GM19238 (cell line): Measurements from ENCODE around the gene FOXO3.

ENCODE experiments used
- DNase-seq: peaks from one replicate; pipeline ENCODE4 v3.0.0; 2011; ENCODE audit warnings: low spot score; ENCODE audit not compliant: insufficient read length

FOXO3 gene

DNA sequence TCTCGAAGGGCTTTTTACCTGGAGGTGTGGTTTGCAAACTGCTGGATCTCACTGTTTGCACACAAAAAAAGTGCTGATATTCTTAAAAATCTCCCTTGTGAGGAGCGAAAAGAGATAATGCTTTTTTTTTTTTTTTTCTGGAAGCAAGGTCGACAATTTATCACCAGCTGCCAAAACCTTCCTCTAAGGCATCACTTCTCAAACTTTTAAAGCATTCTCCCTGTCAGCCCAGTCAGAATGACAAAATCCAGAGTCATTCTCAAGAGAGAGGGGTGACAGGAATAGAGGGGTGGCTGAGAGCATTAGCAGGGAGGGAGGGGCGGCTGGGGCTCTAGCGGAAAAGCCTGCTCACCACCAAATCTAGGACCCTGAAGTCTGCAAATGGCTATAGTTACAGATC lies 150.4 kb downstream of the FOXO3 start:
- DNase-seq = no peak

- DNase-seq = no peak
These were observed 151.1 kb downstream of the FOXO3 start for GRCh38 chr6:108711826-108712225.

GRCh38 chr6:108712946-108713345 lies 152.2 kb downstream of the FOXO3 start:
- no peak for DNase-seq

DNA sequence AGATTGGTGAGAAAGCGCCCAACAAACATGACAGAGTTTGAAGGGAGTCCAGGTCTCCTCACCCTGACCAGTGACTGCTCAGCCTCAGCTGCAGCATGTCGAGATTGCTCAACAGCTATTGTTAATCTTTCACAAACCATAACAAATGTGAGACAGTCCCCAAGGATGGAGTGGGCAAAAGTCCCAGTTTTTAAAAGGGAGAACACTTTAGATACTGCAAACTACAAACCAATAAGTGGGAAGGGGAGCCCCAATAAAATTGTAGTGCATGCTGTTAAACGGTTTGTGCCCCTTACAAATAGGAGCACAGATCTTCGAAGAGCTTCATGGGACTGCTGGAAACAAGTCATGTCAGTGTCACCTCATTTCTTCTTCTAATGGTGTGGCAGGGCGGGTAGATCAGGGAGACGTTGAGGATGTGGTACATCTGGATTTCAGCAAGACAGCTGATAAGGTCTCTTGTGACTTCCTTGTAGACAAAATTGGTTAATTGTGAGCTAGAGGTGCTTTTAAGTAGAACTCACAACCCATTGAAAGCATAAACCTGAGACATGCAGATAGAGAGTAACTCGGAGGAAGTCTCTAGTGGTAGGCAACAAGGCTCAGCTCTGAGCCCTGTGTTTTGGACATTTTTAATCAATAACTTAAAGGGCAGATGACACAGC lies 153.5 kb downstream of the FOXO3 start:
- no peak for DNase-seq

GRCh38 chr6:108714766-108715414 lies 154.2 kb downstream of the FOXO3 start:
- no peak for DNase-seq

- no peak for DNase-seq
These were observed 155.1 kb downstream of the FOXO3 start for GRCh38 chr6:108715832-108716231.

DNA sequence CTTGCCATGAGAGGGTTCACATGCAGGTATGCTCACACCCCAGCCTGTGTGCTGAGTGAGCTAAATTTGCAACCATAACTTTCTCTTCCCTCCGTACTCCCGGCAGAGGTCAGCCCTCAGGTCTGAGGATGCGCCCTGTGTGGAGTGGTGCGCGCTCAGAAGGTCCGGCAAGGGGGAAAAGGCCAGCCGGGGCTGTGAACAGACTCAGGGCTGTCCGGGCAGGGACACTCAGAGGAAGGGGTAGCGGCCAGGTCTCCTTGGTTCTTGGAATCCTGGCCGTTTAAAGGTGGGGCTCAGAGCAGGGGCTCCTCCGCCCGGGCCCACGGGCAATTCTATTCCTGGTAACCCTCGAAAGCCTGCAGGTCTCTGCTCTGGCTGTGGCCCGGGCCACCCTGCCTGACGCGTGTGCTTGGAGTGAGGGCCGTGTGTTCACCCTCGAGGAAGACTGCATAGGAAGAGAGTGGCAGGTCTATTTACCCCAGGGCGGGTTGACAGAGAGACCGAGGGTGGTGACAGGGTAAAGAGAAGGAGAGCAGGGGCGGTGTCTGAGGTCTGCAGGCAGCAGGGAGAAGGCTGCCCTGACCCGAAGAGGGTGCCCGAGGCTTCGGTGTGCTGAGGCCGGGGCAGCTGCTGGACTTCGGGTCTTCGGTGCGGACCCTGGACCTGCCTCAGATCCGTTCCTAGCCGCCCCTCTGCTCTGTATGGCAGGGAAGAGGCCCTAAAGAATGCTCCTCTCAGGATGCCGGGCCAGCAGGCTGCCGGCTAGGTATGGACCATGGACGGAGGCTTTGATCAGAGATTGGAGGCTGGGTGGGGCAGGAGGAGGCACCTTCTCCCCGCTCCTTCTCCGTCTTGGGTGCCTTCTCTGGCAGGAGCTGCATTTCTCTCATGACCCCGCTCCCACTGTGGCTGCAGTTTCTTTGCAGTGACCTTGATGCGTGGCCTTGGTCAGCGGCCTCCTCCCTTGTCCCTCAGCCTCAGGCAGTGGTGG lies 156.4 kb downstream of the FOXO3 start:
- DNase-seq = no peak

DNA sequence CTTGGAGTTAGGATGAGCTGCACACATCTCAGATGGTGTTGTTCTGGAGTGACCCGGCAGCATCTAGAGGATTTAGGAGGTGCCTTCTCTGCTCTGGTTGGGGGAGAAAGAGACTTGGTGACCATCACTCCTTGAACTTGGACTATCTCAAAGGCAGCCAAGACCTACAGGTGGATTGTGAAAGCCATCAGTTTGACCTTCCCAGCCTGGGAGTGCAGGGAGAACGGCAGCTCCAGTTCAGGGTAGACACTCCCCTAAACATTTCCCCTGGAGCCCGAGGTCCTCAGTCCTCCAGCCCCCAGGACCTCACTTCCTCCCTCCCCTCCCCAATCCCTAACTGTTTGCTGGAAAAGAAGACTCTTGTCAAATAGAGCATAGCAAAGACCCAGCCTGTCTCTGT lies 158.8 kb downstream of the FOXO3 start:
- no peak for DNase-seq

DNA sequence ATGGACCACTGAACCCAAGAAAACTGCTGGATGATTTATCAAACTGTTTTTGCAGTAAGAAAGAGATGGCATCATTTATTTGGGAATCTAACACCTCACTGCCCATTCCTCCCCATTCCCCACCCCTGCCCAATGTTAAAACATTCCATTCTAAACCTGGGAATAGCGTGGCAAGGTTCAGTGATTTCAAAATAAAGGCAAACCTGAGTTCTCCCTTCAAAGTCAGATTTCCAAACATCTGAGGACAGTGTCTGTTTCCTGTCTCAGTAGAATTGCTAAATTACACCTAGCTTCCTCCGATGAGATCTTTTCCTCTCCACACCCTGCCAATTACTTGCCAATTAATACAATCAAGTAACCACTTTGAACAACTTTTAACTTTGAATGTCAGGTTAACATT lies 160.1 kb downstream of the FOXO3 start:
- no peak for DNase-seq

DNA sequence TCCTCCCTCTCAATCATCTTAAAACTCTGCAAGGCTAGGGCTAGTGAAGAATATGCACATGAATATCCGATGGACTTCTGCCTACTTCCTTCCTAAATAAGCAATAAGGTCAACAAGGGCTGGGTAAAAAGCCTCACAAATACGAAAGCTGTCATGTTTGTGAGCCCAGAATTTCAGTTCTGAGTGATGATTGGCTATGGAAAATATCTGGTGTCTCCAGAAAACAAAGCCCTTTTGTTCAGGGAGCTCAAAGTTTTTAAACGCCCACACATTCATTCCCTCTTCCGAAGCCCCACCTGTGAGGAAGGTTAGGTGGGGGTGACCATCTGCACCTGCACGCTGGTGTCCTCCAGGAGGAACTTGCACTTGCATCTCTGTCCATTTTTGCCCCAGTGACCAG lies 160.6 kb downstream of the FOXO3 start:
- no peak for DNase-seq

GRCh38 chr6:108723594-108723993 lies 162.9 kb downstream of the FOXO3 start:
- DNase-seq = no peak

DNA sequence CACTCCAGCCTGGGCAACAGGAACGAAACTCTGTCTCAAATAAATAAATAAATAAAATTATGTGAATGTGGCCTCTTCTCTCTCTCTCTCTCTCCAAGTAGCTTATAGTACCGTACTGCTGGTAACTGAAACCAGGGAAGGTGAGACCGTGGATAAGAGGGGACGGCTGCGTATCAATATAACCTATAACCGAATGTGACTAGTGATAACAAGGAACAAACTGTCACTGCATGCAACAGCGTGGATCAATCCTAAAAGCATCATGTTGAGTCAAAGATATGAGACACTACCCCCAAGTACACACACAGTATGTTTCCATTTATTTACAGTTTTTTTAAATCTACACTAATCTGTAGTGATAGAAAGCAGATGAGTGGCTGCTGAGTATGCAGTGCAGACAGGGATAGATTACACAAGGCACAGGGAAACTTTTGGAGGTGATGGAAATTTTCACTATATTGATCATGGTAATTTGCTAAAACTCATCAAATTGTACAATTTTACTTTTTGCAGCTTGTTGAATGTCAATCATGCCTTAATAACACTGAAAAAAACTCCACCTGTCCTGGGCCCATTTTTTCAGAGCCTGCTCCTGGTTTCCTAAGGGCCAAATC lies 166.1 kb downstream of the FOXO3 start:
- no peak for DNase-seq

DNA sequence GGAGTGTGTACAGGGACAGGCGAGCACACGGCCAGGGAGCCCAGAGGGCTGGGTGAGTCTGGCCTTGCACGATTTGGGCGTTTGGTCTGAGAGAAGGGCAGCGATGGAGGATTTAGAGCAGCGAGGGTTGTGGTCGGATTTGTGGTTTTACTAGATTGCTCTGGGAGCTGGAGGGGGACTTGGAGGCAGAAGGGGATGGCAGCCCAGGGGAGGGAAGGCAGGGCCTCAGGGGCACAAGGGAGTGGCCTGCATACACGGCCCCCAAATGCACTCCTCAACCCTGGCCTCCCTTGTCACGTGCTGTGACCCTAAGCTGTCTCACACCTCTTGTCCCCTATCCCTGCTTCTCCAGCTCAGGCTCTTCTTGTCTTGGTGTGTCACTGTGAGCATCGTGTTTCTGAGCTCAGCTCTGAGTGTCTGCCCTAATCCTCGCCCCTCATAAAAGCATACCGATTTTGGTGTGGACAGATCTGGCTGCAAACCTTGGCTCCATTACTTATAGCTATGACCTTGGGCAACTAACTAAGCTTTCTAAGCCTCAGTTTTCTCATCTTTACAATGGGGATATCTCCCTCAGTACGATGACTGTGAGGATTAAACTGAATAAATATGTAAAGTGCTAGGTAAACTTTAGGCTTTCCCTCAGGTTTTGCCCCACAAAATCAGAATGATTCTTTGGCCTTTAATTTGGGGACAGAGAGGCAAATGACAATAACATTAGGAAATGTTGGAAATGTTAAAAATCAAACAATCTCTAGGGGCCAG lies 167.4 kb downstream of the FOXO3 start:
- no peak for DNase-seq

GRCh38 chr6:108728826-108729225 lies 168.1 kb downstream of the FOXO3 start:
- DNase-seq = no peak

DNA sequence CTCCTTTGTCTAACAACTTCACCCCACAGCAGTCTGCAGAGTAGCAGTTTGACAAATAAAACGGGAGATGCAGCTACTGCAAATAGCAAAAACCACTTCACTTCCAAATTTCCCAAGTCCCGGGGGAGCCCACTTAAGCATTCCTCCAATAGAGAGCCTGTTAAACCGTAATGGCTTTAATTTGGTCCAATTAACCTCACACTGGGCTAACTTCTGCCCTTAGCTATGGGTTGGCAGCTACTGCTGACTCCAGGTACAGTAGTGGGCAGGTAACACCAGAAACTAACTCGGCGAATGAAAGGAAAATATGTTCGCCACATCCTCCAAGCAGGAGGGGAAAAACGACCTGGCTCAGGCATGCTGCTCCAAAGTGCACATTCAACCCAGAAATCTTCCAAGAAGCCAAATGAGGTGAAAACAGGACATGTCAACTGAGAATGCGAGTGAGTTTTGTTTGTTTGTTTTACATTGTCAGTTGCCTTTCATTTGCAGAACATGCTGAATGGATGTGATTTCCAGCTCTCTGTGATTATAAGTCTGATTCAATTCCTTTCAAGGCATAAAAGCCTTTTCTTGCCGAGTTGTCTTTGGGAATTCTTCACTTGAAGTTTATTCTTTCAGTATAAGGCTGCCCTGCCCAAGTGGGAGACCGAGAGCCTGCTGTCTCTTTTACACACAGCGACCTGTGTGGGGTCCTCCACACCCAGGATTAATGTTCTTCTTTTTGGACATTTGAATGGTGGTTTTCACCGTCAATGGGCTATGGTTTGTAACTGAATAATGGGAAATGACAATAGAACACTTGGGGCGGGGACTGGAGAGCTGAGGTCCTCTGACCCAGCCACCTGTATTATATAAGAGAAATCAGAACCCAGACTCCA lies 170.2 kb downstream of the FOXO3 start:
- DNase-seq = no peak

DNA sequence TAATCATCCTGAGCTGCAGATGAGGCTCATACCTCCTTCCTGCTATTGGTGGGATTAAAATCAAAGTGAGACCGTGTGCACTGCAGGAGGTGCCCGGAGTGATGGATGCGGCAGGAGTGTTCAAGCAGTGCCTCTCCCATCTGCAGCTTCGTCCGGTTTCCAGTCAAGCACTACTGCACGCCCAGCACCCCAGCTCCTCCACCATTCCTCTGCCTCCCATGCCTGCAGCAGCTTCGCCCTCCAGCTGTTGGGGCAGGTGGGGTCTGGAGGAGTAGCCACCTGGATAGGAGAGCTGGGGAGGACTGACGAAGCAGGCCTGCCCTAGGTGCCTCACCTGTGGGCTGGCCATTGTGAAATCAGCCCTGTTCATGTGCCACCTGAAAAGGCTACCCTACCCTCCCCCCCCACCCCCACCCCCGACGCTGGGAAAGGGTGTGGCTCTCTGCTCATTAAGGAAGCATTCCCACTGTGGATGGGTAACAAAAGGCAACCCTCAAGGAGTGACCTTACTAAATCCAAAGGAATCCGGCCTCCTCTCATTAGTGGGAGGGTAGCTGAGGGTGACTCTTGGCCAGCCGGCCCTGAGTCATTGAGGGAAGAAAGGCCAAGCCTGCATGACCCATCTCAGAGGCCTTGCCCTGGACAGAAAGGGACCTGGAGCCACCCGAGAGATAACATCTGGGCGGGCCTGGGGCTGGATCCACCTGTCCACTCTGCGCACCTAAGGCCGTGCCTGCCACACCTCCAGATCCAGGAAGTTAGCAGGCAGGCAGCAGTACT lies 171.6 kb downstream of the FOXO3 start:
- DNase-seq = no peak

GRCh38 chr6:108733051-108733450 lies 172.3 kb downstream of the FOXO3 start:
- no peak for DNase-seq

DNA sequence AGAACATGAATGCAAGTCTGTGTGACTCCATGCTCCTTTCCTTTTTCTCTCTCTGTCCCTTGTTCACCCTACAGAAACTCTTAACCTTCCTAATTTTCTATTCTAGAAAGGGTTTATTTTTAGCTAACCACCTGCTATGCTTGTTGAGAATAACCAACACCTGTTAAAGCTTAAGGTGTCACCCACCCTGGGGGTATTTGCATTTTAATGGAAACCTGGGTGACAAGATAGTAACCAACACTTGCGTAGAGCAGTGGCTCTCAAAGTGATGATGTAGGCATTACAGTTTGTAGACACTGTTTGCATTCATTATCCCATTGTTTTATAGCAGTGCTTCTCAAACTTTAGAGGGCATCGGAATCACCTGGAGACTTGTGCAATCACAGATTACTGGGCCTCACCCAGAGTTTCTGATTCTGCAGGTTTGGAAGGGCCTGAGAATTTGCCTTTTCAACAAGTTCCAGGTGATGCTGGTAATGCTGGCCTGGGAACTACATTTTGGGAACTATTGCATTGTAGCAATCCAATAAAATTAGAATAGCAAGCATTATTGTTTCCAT lies 173.1 kb downstream of the FOXO3 start:
- no peak for DNase-seq
